HepG2 (cell line): ENCODE data around the gene HDAC8. TPM values are rescaled to one million over a fixed set of nuclear protein-coding genes. Genes with fewer than 3 reads are reported as not detected.

ENCODE experiments used
- ATAC-seq: fragments of 200-7000 bp; cut with Tn5 transposase; 3 replicates; pipeline ENCODE4 v1.9.1; 2020; ENCODE audit warnings: mild to moderate bottlenecking, moderate library complexity
- BruUV-seq: library from RNA; stranded (reverse); fragments of 400-500 nt; replicated peaks from 2 replicates; lab custom pipeline; 2021; lab: Mats Ljungman, UMichigan
- CTCF ChIA-PET: fragments of 300-600 bp; formaldehyde crosslinking; extraction: SDS; loops from one replicate; lab custom pipeline; 2021; ENCODE audit warnings: low total read pairs, inconsistent platforms, low intra/inter-chr PET ratio; lab: Yijun Ruan, JAX
- POLR2A ChIA-PET: fragments of 350-600 bp; sonication (Branson Sonifier 250); formaldehyde crosslinking; loops from one replicate; lab custom pipeline; 2020; ENCODE audit warnings: antibody characterized with exemption, inconsistent platforms; lab: Yijun Ruan, JAX
- DNase-seq: peaks from one replicate; pipeline ENCODE4 v3.0.0-alpha.2; 2015; ENCODE audit warnings: low spot score
- FAIRE-seq: peaks from 3 replicates; lab custom pipeline; 2011; peaks lifted over from hg19 to GRCh38; lab: Jason Lieb, UNC
- H2AFZ ChIP-seq: one replicate; pipeline ENCODE4 v1.6.1; 2011; ENCODE audit warnings: low read length, inconsistent platforms
- H3K27ac ChIP-seq: fragments of 300-600 bp; 3 replicates; pipeline ENCODE4 v1.8.0; 2011; ENCODE audit warnings: mixed run types, mild to moderate bottlenecking, mixed read lengths, low read length, inconsistent platforms; ENCODE audit not compliant: insufficient read depth; ENCODE audit errors: extremely low read length
- H3K27me3 ChIP-seq, 2 experiments: fragments of 200-600 bp in 1 of 2; 2 replicates in 1 of 2; 3 replicates in 1 of 2; pipeline versions ENCODE4 v1.6.0 to v1.8.0; 2011; ENCODE audit warnings: low read length in 2 of 2, mild to moderate bottlenecking in 2 of 2, moderate library complexity in 2 of 2, inconsistent platforms in 1 of 2; ENCODE audit not compliant: insufficient read depth in 2 of 2, control insufficient read depth in 1 of 2
- H3K36me3 ChIP-seq, 2 experiments: fragments of 200-600 bp in 1 of 2; replicated peaks in 1 of 2; 2 replicates in 1 of 2; 3 replicates in 1 of 2; pipeline versions ENCODE4 v1.5.1 to v1.8.0; 2011; ENCODE audit warnings: low read length in 2 of 2, inconsistent platforms in 1 of 2; ENCODE audit not compliant: insufficient read depth in 2 of 2, control insufficient read depth in 1 of 2
- H3K4me1 ChIP-seq: 2 replicates; pipeline ENCODE4 v1.5.1; 2012; ENCODE audit warnings: low read length, inconsistent platforms; ENCODE audit not compliant: insufficient read depth
- H3K4me2 ChIP-seq: 2 replicates; pipeline ENCODE4 v1.6.0; 2011; ENCODE audit warnings: low read depth, low read length, inconsistent platforms
- H3K4me3 ChIP-seq, 3 experiments: fragments of 200-600 bp in 1 of 3; sonication (generic), shearing (Covaris generic) in 1 of 3; replicated peaks in 1 of 3; 2 replicates each; pipeline ENCODE4 v1.5.1; 2011 to 2016; ENCODE audit warnings: low read length in 3 of 3, inconsistent platforms in 2 of 3, low read depth in 2 of 3, mild to moderate bottlenecking in 2 of 3, control low read depth in 1 of 3, mixed read lengths in 1 of 3; ENCODE audit not compliant: insufficient read depth in 1 of 3
- H3K79me2 ChIP-seq: one replicate; pipeline ENCODE4 v1.6.1; 2011; ENCODE audit warnings: low read length, inconsistent platforms; ENCODE audit not compliant: insufficient read depth
- H3K9ac ChIP-seq: 2 replicates; pipeline ENCODE4 v1.6.0; 2011; ENCODE audit warnings: mild to moderate bottlenecking, low read depth, low read length, inconsistent platforms; ENCODE audit not compliant: insufficient read depth
- H3K9me3 ChIP-seq: 2 replicates; pipeline ENCODE4 v1.5.1; 2012; ENCODE audit warnings: mild to moderate bottlenecking, low read length
- H4K20me1 ChIP-seq: 2 replicates; pipeline ENCODE4 v1.6.0; 2011; ENCODE audit warnings: inconsistent platforms, mild to moderate bottlenecking, low read length, moderate library complexity; ENCODE audit not compliant: insufficient read depth
- DBP ChIP-seq: sonication (generic); formaldehyde crosslinking; IDR thresholded peaks from 2 replicates; pipeline ENCODE4 v1.4.0; 2020; ENCODE audit warnings: missing genetic modification reagents; ENCODE audit errors: not compliant biosample characterization
- EEA1 ChIP-seq: sonication (generic); formaldehyde crosslinking; IDR thresholded peaks from 2 replicates; pipeline ENCODE4 v1.5.1; 2020; ENCODE audit warnings: mild to moderate bottlenecking, missing genetic modification reagents, borderline replicate concordance
- EED ChIP-seq: sonication (generic); formaldehyde crosslinking; IDR thresholded peaks from 2 replicates; pipeline ENCODE4 v1.5.0; 2020; ENCODE audit warnings: mild to moderate bottlenecking, missing genetic modification reagents
- ETV6 ChIP-seq: sonication (generic); formaldehyde crosslinking; conservative IDR thresholded peaks from 2 replicates; pipeline ENCODE4 v1.4.0; 2020; ENCODE audit warnings: missing genetic modification reagents
- KDM5A ChIP-seq: fragments of 200-600 bp; sonication (generic); IDR thresholded peaks from 2 replicates; pipeline ENCODE4 v1.7.0; 2018; ENCODE audit warnings: antibody characterized with exemption, mild to moderate bottlenecking, low read length, borderline replicate concordance
- MAX ChIP-seq: IDR thresholded peaks from 2 replicates; pipeline ENCODE4 v1.6.1; 2012; ENCODE audit warnings: inconsistent platforms
- MEIS2 ChIP-seq: sonication (generic); formaldehyde crosslinking; IDR thresholded peaks from 2 replicates; pipeline ENCODE4 v1.9.0; 2021; ENCODE audit warnings: mild to moderate bottlenecking, missing genetic modification reagents
- ZNF773 ChIP-seq: sonication (generic); formaldehyde crosslinking; IDR thresholded peaks from 2 replicates; pipeline ENCODE4 v1.4.0; 2020; ENCODE audit warnings: missing genetic modification reagents, borderline replicate concordance
- WGBS: methylation state at CpG from one replicate; pipeline ENCODE4 v1.1.6; 2017; ENCODE audit warnings: low lambda C conversion rate; 5-methylcytosine and 5-hydroxymethylcytosine counted together
- in situ Hi-C: cut with HindIII; loops from 2 replicates; pipeline ENCODE4 v1.10.0; 2017; ENCODE audit warnings: low pct_unique_long_range_greater_than_20kb; ENCODE audit not compliant: extremely low pct_ligation_motif_present
- intact Hi-C: fragments of 100-400 bp; cut with micrococcal nuclease; formaldehyde crosslinking; loops from one replicate; pipeline ENCODE4 v1.10.0; 2022; ENCODE audit not compliant: unreplicated experiment
- polyA plus RNA-seq, 8 experiments: library from polyadenylated mRNA; depleted of rRNA in 3 of 8; stranded (reverse) in 7 of 8; unstranded in 1 of 8; fragments of >200 nt; fragmentation: Illumina TruSeq in 4 of 8; extraction: Trizol in 4 of 8; gene quantifications; 2 replicates each; pipeline versions ENCODE4 v1.2.1 to v1.2.3, GENCODE V29; 2011 to 2016; ENCODE audit warnings: low read depth in 4 of 8, missing spikeins in 1 of 8, mixed read lengths in 1 of 8; ENCODE audit not compliant: insufficient read depth in 1 of 8
- total RNA-seq, 5 experiments: library from RNA; depleted of rRNA; stranded (reverse); fragments of >200 nt; fragmentation: Illumina TruSeq; extraction: Trizol; gene quantifications; 2 replicates each; pipeline ENCODE4 v1.2.3, GENCODE V29; 2016; ENCODE audit warnings: low read depth in 1 of 5

Gene HDAC8
- total and polyA plus RNA-seq, 2 of the 13 experiments (the other 11 are each of a cell fraction or from before 2014, with no cell fraction given), result 13.7 to 28.6 TPM

- in situ Hi-C loops (no loop called here), intact Hi-C loops (no loop called here)
- Histone ChIP-seq H3K27ac (no peak overlapping the region), H4K20me1 (no peaks in the 10 kb centered on the region), H3K79me2 (no peaks in the 10 kb centered on the region), H3K9me3 (no peaks in the 10 kb centered on the region), H3K9ac (no peak overlapping the region), H3K27me3 (peaks cover 1 to 25% of the 10 kb centered on the region in 2 experiments; a peak in 2 of 5 replicates), H3K4me2 (no peak overlapping the region), H2AFZ (no peak overlapping the region), H3K36me3 (no peaks in the 10 kb centered on the region), H3K4me1 (peaks cover 24% of the 10 kb centered on the region), H3K4me3 (no peak overlapping the region)
- ChIA-PET CTCF (no interaction called here), POLR2A (no interaction called here)
- no peak for FAIRE-seq
- no peak for DNase-seq
- ATAC-seq, result no peak
- BruUV-seq, result no TSS peak
- WGBS, result 62% methylated on average over 8 of the region's 14 CpGs
- TF ChIP-seq DBP (CRISPR knock-in tag), result no peak
- no peak for TF ChIP-seq MAX
- no peak for TF ChIP-seq MEIS2 (CRISPR knock-in tag)
- no peak for TF ChIP-seq KDM5A
- TF ChIP-seq EED (CRISPR knock-in tag), result no peak
- no peak for TF ChIP-seq ZNF773 (CRISPR knock-in tag)
- no peak for TF ChIP-seq ETV6 (CRISPR knock-in tag)
- TF ChIP-seq EEA1 (CRISPR knock-in tag), result no peak
Observed at GRCh38 chrX:72312311-72312940, 260.2 kb downstream of the HDAC8 start.
